Stimulated activated CD8-positive, alpha-beta memory T cell treated with anti-CD3 and anti-CD28 coated beads, Interleukin-12 subunit alpha, Interleukin-12 subunit beta, amount 100 ng/mL, for 1 hour (primary cell): Measurements from ENCODE around the gene TRAF7.
"Not testable (repeated sequence)": the region's sequence is repeated elsewhere in the genome, so short reads cannot be mapped to it uniquely, and the experiment has no call there.

ENCODE experiments used
- DNase-seq: peaks from one replicate; pipeline ENCODE4 v3.0.0-alpha.2; 2020; ENCODE audit warnings: low read depth

TRAF7 gene

DNA sequence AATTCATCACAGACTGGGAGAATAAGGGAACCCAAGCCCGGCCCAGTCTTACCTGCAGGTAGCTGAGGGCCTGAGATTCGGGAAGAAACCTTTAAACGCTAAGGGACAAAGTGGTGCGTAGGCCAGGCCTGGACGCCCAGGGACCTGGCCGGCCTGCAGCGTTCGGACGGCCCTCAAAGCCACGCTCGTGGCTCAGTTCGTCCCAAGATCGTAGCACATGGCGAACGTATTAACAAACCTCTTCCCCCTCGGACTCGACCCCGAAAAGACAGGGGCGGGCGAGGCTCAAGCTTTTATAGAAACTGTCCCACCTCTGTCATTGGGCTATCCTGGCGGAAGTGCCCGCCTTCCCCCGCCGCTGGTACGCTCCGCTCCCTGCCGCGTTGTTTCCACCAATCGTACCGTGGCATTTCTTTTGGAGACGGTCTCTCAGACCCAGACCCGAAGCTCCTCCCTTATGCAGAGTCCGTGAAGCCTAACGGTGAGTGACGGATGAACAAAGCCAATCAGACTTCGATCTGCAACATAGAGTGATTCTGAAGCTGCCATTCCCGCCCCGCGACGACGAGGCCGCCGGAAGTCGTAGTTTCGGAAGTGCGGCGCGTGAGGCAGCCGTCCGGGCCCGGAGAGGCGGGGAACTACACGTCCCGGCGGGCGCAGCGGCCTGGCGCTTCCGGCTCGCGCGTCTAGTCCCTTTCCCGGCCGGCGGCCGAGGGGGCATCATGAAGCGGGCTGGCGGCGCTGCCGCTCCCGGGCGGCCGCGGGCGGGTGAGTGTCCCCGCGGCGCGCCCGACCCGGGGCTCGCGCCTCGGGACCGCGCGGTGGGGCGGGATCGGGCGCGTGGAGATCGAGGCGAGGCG is at the start of gene TRAF7:
TRAF7 (plus strand) TSS at position 692 of the 860 bp plus-strand sequence. CDS start 8,139 bp downstream, outside the sequence.
- DNase-seq = peak; percentile 93

DNA sequence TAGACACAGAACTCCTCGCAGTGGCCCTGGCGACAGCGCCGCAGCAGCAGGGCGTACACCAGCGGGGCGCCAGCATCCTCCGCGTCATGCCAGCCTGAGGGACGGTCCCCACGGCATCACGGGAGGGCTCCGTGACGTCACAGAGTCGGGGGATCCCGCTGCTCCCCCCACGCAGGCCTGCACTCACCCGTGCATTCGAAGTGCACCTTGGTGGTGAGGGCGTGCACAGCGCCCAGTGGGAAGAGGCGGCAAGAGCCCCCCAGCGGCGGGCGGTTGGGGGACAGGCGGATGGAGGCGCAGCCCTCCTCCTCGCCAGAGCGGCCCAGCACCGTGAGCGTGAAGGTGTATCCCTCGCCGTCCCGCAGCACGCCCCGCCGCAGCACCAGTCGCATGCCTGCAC is 49.4 kb upstream of the TRAF7 start:
- DNase-seq = not testable (repeated sequence)

GRCh38 chr16:2107121-2107790 is 48.3 kb upstream of the TRAF7 start:
- DNase-seq = not testable (repeated sequence)

DNA sequence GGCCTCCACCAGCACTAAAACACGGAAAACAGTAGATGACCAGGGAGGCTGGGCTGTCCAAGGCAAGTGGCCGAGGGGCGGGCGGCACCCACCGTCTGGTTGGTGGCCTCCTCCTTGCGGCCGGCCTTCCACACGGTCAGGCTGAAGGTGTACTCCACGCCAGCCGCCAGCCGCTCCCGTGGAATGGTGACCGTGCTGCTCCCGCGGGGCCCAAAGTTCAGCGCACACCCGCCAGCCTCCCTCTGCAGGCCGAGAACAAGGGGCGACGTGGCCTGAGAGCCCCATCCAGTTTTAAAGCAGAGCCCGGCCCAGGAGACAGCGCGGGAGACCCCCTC is 47.8 kb upstream of the TRAF7 start:
- DNase-seq = not testable (repeated sequence)

GRCh38 chr16:2108446-2109270 is 46.9 kb upstream of the TRAF7 start:
- DNase-seq = not testable (repeated sequence)

- not testable (repeated sequence) for DNase-seq
Measured at GRCh38 chr16:2109271-2109580, 46.4 kb upstream of the TRAF7 start.

GRCh38 chr16:2109872-2110271 is 45.7 kb upstream of the TRAF7 start:
- not testable (repeated sequence) for DNase-seq

DNA sequence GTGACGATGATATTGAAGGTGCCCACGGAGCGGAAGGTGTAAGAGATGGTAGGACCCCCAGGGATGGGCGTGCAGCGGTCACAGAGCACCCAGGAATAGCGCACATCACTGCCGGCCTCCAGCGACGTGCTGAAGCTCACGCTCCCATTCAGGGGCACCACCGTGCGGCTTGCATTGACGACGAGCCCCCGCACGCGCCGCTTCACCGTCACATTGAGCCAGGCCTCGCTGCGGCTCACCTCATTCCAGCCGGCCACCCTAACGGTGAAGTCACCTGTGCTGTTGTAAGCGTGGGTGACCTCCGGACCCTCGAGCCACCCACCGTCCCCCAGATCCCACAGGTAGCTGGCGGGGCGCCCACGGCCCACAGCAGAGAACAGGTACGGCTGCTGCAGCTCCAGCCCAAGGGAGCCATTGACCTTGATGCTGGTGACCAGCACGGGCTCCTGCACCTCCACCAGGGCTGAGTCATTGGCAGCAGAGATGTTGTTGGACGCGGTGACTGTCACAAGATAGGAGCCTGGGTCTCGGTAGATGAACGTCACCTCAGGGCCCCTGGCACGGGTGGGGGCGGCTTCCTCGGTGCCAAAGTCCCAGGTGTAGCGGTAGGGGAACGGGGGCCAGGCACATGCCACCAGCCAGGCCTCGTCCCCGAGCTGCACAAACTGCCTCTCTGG is 45.1 kb upstream of the TRAF7 start:
- not testable (repeated sequence) for DNase-seq

GRCh38 chr16:2111009-2111353 is 44.6 kb upstream of the TRAF7 start:
- not testable (repeated sequence) for DNase-seq

DNA sequence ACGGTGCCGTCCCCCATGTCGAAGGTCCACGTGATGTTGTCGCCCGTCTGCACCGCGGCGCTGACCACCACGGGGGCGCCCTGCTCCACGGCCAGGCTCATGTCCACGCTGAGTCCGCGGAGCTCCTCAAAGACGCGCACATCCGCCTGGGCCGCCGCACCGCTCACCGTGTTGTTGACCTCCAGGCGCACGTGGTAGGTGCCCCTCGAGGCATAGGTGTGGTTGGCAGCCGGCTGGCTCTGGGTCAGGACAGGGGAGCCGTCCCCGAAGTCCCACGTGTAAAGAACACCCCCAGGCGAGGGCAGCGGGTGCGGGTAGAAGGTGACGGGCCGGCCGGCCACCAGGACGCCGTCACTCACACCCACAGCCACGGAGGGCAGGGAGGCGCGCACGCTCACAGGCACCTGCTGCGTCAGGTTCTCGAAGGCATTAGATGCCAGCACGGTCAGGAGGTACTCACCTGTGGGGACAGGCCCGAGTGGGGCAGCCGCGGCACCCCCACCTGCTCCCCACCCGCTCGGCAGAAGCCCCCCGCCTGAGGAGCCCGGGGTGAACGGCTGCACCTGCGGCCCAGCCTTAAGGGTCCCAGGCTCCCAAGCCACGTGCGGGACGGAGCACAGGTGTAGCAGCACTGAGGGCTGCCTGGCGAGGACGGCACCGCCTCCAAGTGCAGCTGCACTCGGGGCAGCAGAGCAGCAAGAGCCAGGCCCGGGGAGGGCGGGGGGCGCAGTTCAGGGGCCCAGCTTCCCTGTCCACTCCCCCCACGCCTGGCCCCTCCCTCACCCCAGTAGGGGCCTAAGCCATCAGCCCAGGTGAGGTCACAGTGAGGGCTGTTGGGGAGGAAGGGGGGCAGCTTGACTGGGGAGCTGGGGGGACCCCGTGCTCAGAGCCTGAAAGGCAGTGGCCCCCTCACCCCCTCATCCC is 43.9 kb upstream of the TRAF7 start:
- not testable (repeated sequence) for DNase-seq

DNA sequence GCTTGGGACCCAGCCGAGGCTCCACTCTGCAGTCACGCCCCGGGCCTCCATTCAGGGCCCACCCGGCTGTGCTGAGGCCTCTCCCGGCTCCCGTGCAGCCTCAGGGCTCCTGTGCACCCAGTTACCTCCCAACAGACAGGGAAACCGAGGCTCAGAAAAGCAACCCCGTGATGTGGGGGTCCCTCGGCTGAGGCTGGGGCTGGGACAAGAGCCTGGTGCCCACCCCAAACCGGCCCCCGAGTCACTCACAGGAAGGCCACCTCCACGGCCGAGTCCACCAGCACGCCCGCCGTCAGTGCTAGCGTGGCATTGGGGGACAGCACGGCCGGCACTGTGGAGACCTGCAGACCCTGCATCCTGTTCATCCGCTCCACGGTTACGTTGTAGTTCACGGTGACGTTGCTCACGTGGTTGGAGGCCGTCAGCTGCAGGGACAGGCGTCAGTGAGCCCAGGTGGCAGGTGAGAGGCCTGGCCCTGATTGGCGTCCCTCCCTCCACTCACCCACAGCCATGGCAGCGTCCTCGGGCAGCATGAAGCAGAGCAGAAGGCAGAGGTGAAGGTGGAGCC is 43.0 kb upstream of the TRAF7 start:
- not testable (repeated sequence) for DNase-seq

DNA sequence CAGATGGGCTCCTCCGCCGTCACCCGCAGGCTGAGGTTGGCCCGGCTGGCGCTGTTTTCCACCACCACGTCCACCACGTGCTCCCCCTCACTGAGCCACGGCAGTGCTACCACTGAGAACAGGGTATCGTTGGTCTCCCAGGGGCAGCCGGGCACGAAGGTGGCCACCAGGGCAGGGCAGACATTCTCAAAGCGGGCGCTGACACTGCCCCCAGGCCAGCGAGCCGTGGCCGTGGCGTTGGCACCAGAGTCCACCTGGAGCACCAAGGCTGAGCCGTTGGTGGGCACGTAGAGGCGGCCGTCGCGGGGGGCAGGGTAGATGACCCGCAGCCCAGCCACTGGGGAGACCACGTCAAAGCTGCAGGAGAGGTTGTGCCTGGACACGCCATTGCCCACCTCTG is 41.4 kb upstream of the TRAF7 start:
- not testable (repeated sequence) for DNase-seq

- DNase-seq = not testable (repeated sequence)
Measured at GRCh38 chr16:2114885-2115590, 40.5 kb upstream of the TRAF7 start.

GRCh38 chr16:2115591-2115973 is 40.0 kb upstream of the TRAF7 start:
- no peak for DNase-seq

DNA sequence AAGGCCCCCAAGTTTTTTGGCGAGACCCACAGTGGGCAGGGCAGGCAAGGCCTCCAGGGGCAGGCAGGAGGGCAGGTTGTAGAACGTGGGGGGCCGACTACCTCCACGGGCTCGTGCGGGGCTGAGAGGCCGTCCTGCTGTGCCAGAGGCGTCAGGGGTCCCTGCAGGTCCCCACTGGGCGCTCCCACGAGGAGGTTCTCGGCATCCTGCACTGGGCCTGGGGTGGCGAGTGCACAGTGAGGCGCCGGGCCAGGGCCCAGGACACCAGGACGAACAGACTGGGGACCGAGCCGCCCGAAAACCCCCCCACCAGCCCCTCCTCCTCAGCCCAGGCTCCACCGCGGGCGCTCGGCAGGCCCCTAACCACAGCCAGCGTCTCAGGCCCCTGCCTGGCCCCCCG is 39.2 kb upstream of the TRAF7 start:
- not testable (repeated sequence) for DNase-seq

DNA sequence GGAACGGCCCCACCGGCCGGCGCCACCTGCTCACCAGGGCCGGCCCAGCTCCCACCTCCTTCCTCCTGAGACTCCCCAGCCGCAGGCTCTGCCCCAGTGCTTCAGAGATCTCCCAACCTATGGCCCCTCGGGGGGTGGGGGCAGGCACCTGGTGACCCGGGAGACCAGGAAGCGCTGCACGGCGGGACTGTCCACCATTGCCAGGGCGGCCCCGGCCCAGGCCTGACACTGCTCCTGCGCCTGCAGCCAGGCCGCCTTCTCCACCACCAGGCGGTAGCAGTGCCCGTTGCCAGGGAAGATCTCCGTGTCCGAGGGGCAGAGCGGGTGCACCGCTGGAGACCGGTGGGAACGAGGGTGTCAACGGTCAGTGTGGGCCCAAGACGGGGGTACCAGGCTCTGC is 38.2 kb upstream of the TRAF7 start:
- DNase-seq = not testable (repeated sequence)

- not testable (repeated sequence) for DNase-seq
Measured at GRCh38 chr16:2117960-2118722, 37.4 kb upstream of the TRAF7 start.

DNA sequence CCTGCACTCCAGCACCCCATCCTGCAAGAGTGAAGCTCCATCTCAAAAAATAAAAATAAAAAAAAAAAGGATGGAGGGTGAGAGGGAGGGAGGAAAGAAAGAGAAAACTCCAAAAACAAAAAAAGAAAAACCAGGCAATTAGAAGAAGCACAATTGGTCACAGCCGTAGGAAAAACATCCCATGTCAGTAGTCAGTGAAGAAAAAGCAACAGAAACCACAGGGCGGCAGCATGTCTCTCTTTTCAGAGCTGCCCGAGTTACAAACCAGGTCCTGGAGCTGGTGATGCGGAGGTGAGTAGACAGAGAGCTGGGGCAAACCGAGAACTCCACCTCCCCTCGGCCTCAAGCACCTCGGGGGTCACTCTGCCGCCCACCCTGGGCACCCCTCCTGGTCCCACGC is 34.3 kb upstream of the TRAF7 start:
- DNase-seq = not testable (repeated sequence)

DNA sequence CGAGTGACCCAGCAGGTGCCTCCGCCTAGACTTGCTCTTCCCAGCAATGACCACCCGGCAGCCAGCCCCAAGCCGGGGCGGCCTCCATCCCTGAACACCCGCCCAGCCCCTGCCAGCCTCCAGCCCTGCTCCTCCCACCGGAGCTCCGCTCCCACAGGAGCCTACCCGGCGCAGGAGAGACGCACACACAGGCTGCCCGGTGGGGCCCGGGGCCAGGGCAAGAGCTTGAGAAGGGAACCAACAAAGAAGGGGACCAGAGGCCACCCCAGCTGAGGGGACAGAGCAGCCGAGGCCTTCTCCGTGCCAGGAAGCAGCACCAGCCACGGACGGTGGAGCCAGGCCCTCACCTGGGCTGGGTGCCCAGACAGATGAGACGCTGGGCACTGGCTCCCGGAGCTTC is 33.7 kb upstream of the TRAF7 start:
- no peak for DNase-seq
